ENCODE measurements around the gene FANCC.

Gene FANCC

DNA sequence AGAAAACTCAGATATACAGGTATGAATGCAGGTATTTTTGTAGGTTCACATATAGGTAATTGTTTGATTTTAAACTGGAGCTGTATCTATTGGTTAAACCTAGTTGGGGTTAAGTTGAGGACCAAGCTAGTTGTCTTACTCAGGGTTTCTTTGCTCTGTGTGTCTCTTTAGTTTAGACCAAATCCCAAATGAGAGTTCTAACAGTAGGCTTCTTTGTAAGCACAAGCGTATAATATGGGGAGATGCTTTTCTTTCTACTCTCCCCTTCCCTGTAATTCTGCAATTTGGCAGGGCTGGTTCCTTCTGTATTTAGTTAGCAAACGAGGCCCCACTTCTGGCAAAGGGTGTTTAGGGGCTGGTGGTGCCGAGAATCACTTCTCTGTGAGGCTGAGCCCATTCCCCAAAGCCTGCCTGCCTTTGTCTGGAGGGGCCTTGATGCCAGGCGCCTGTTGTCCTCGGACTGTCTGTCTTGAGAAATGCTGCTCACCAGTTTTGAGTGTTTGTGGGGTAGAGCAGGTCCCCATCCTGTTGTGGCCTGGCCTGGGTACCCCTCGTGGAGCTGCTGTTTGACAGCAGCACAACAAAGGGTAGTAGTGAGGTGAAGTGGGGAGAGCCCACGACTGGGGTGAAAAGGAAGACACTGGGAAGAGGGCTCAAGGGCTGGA is 259.3 kb downstream of the FANCC start:
- DNase-seq: no peak

DNA sequence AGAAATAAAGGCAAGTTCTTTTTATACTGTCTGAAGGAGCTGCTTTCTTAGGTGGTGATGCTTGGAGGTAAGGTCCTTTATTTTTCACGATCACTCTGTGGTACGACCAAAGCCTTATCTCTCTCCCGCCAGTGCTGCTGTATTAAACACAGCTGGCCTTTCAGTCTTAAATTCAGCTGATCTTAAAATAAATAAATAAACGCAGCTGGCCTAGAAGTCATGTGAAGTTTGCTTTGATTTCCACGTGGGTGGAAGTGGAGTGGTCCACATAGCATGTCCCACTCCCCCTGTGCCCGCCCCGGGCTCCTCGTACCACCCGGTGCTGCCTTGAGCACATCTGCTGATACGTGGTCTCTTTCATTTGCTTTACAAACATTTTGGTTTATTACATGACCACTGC is 260.4 kb downstream of the FANCC start:
- no peak for DNase-seq

DNA sequence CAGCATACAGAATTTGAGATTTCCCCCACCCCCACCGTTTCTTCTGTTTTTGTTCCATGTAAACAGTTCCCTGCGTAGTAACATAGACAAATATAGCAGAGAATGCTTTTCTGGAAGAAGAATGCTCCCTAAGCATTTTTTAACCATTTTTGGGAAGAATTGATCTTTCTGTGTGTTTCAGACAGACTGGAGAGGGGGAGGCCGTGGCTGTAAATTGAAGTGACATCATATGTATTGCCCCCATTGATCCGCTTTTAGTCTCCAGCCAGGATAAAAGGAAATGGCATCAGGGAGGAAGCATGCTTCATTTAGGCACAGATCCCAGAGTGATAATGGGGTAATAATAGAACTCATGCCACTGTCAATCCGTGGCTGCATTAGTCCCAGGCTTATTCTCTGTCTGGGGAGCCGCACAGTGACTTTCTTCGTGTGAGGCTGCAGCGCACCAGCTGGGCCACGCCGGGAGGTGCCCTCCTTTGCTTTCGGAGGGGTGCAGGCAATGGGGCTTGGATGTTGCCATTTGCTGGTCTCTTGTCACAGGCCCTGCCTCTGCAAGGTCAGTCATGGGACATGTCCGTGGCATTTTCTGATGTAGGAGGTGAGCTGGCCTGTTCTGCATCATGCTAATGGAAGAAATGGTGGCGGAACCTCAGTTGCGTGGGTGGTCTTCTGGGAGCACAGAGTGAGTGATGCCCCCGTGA is 261.5 kb downstream of the FANCC start:
- no peak for DNase-seq

DNA sequence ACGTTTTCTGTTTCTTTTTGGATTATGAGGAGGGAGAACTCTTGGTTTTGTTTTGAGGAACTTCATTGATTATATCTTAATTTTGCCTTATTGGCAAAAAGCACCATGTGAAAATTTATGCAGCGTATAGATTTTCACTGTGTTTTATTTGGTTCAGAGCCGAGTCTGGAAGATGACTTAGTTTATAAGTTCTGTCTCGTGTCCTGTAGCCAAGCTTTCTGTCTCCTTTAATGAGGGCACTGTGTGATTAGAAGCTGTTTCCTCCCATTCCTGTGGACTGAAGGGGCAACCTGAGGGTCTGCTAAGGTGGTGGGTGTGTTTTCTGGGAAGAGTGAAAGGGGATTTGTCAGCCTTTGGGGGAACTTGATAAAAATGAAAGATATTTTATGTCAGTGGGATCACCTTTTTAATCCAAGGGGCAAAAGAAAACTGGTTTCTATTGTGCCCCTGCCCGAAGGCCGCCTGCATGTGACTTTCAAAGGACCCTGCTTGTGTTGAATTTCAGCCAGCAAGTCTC is 262.1 kb downstream of the FANCC start:
- no peak for DNase-seq

DNA sequence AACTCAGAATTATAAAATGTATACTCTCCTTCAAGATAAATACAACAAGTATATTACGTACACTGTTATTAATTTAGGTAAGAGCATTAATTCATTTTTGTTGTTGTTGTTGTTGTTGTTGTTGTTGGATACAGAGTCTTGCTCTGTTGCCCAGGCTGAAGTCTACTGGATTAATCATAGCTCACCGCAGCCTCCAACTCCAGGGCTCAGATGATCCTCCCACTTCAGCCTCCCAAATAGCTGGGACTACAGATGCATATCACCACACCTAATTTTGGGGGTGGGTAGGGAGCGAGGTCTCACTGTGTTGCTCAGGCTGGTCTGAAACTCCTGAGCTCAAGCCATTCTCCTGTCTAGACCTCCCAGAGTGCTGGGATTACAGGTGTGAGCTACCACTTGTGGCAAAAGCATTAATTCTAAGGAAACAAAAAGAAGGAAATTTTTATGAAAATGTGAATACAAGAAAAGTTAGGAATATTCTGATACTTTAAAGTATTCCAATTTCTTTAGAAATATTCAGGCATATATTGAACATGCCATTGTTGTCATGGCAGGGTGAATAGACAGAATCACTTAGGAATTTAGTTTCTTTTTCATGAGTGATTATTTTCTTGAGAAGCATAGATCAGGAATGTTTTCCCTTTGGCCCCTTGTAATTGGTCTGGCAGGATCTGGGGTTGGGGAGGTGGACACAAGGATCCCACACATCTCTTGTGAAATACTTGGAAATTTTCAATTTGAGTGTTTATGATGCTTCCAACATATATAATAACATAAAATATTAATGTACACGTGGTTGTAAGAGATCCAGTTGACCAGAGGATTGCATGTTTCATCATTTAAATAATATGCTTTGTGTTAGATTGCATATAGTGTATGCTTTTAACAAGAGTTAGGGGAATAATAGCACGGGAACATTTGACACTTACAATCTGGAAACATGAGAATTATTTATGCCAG is 263.6 kb downstream of the FANCC start:
- no peak for DNase-seq

DNA sequence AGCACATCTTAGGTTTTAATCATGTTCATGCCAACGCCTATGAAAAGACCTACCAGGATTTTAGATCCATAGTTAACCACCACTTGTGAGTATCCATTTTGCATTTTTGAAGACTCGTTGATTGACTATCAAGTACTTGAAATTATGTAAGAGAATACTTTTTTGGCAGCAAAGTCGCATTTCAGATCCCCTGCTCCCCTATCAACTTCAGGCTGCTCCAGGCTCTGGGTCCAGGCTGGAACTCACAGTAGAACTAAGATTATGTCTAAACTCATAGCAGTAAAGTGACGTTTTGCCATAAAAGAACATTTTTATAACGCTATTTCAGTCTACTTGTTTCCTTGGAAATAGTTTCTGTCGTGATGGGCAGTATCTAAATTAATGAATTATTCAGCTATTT is 267.7 kb downstream of the FANCC start:
- no peak for DNase-seq
